HG03565 (cell line): ENCODE measurements around the gene CTAGE1.

Experiments used
- ATAC-seq: cut with Tn5 transposase; IDR thresholded peaks from one replicate; pipeline ENCODE4 v1.9.1; 2021; ENCODE audit warnings: mild to moderate bottlenecking, moderate library complexity; ENCODE audit not compliant: unreplicated experiment

CTAGE1 gene

DNA sequence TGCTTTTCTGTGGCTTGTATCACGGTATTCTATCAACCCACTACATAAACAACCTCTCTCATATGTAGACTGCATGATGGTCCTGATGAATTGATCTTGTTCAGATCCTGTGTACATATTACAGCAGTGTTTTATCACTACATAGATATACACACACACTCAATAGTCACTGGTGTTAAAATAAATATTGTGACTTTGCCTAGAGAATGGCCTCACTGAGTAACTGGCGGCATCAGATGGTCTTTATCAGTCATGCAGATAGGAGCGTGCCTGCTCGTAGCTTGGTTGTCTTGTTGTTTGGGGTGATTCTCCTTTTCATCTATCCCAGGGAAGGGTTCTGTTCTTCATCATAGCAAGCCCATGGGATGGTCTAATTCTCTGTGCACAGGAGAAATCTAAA, 18.4 kb upstream of the CTAGE1 start:
- no peak for ATAC-seq

DNA sequence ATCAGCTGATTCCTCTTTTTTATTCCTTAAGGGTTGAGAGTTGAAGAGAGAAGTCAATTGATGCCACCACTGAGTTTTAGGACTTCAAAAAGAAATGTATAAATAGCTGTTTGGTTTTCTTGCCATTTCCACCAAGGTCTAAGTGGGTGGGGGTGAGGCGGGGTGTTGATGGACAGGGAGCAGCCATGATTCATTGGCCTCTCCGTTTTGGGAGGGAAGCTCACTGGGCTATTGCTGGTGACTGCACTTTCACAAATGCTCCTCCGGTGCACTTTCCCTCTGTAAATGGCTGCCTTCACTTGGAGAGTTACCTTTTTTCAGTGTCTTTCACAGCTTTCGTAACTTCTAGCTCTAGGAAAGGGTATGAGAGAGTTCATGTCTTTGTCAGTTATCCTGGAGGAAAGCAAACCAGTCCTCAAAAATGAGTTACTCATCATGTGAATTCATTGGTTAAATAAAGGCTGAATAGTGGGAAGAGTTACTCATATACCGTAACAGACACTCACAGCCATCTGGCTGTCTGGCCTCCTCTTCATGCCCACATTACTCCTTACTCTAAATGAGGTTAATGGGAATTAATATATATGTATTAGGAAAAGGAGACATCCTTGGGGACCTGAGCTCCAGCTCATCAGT, 17.4 kb upstream of the CTAGE1 start:
- no peak for ATAC-seq

DNA sequence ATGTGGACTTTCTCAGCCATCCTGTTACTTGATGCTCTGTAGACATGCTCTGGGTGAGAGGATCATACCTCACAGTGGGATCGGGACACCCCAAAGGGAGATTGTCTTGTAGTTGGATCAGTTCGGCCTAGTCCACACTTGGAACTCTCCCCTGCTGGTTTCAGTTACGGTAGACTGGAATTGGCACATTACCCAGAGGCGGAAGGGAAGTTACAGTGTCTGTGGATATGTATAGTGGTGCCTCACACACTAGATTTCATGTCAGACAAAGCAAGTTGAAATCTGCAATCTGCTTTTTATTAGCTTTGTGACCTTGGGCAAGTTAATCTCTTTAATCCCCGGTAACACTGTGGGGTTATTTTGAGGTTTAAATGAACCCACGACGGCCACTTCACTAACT, 16.2 kb upstream of the CTAGE1 start:
- ATAC-seq = no peak

DNA sequence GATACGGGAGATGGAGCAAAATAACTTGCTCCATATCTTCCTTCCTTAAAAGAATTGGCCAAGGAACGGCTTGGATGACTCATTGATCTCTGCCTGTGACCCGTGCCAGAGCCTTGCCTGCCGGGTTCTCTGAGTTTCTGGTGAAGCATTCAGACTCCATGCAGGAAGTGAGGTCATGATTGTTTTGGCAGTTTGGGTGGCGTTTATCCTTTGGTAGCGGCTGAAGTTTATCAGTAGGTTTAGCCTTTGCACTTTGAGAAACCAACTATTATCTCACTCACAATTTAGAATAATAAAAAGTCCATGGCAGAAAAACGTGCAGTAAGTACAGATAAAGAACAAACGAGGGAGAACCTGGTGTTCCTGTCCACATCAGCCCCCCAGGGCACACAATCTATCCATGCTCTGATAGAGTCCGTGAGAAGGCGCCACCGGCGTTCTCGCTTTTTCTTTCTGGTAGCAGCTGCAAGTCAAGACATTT, 15.0 kb upstream of the CTAGE1 start:
- no peak for ATAC-seq

DNA sequence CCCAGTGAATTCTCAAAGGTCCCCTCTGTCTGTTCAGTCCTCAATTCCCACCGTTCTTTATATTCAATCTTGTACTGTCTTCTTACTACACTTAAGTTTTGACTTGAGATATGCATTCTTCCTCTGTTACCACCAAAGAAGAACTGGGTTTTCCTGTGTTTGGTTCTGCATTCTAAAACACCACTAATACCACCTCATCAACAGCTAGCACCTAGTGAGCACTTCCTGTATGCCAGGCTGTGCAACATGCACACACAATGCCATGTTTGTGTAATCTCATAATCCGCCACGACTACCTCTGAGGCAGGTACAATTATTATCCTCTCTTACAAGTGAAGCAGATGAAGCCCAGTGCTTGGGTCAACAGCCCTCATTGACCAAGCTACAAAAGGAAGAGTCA, 11.8 kb upstream of the CTAGE1 start:
- no peak for ATAC-seq

DNA sequence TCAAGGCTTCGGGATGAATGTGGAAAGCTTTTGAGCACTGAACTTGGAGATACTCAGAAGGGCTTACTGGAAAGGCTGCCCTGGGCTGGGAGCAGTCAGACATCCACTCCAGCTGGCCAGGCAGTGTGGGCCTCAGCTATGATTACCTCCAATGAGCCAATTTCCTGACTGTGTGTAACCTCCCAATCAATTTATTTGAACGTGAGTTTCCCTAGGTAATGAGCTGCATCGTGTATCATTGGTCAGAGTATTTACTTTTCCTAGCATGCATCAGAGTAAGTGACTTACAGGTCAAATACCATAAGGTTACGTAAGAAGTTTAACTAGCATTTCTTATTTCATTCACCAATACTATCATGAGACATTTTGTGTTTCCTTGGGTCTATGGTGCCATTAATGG, 11.0 kb upstream of the CTAGE1 start:
- no peak for ATAC-seq

DNA sequence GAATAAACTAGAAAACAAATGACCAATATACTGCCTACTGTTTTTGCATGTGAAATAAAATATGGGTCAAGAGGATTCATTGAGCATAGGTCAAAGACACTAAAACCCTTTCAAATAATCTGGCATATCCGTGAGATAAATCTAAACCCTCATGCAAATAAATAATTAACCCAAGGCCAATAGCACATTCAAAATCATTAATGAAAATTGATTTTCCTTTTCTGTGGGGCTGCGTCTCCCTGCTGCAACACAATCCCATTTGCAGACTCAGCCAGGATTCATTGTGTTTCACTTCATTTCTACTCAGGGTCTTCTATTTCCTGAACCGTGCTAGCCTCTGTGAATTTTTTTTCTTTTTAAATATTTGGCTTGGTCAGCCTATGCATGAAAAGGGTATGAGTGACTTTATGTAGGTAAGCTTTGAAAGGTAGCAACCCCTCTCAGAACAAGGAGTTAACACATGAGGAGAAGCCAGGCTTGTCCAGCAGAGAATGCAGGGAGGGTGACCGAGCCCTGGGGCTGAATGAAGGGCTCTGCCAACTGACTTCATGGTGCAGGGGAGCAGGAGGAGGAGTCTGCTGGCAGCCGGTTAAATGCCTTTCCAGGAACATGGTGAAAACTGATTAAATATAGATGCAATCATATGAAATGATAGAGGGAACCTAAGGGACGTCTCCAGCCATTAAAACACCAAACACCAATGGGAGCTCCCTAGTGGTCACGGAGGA, 10.3 kb upstream of the CTAGE1 start:
- ATAC-seq = no peak

DNA sequence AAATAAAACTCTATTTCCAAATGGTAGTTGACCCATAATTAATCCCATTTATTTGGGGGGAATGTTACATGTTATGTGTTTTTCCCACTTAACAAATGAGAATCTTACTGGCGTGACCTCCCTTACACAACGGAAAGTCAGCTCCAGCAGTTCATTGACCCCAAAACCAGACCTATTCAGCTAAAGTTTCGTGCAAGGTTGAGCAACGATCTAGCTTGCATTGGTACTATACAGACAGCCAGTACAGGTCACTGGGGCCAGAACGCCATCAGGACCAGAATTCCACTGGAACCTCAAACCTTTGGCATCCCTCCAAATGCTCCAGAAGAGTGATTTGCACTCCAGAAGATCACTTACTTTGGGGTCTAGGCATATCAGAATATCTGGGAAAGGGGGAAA, 6.8 kb upstream of the CTAGE1 start:
- ATAC-seq = no peak

DNA sequence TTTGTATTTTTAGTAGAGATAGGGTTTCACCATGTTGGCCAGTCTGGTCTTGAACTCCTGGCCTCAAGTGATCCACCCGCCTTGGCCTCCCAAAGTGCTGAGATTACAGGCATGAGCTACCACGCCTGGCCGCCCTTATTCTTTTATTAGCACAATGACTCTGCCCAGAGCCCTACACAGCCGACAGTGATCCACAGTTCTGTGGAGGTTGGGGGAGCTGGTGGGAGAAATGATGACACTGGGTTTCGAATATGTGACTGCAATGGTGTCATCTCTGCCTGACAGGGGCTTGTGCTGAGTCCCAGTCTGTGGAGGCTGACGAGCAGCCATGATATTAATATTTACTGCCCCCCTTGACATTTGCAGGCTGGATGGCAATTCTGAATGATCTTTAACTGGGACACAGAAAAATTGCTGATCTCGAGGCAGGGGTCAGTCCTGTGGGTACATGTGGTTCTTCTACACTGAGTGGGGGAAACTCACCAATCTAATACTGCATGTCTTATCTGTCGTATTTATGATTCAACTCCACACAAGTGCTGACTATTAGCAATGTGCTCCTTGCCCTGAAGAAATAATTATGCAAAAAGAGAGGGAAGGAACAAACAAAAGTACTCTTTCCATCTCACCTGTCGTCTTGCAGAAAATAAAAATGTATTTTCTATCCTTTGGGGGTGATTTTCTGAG, 6.3 kb upstream of the CTAGE1 start:
- no peak for ATAC-seq

DNA sequence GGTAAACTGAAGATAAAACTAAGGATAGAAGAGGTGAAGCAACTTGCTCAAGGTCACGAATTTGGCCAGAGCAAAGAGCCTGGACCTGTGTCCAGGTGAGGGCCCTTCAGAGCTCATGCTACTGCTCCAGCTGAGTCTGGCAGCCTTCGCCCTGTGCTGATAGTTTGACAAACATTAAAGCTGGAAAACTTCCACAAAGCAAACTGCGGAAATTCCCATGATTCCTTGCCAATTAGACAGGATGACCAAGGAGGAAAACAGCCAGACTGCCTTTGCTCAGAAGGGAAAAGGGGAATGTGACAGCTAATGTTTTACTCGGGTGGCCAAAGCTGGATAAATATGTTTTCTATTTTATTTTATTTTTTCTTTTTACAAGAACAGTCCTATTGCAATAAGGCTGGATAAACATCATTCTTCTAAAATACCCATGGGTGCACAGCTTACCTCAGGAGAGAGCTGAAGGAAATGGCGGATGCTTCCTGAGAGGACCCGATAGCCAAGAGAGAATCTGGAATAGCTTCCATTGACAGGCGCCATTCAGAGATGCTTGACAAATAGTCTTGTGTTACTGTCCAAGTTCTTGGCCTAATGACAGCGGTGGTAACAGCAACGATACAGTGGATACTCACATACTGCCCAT, 5.3 kb upstream of the CTAGE1 start:
- no peak for ATAC-seq

DNA sequence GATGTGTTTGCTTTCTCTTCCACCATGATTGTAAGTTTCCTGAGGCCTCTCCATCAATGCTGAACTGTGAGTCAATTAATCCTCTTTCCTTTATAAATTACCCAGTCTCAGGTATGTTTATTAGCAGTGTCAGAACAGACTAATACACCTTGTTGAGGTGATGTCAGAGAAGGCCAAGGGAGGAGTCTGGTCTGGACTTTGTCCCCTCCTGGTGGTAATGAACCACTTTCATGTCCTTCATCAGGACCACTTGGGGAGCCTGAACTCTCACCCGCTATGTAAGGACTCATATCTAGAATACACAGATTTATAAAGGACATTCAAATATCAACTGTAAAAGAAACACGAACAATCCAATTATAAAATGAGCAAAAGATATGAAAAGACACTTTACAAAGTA, 2.9 kb upstream of the CTAGE1 start:
- no peak for ATAC-seq

DNA sequence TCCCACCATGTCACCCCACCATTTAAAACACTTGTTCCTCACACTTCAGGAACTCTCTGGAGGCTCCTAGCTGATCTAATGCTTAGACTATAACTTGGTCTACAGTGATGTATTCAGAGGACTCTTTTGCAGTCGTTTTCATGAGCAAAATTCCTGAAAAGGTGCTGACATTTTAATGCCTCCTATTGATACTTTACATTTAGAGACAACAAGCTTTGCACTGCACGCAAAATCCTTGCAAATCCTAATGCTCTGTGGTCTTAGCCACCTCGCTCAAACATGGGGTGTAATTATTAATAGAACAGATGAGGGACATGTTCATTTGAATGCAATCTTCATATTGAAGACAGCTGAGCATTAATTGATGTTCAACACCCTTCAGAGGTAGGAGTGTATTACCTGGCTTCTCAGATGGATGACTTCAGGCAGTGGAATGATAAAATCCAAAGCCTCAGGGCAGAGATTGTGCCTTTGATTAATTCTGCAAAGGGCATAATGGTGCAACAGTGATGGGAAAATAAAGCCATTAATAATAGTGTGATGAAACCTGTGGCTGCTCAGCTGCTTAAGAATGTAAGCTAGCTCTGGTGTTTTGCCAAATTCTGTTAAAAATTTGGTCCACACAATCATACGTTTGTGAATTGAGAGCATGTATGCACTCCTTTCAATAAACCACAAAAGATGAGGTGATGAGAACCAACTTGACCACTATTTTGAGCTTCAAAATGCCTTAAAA, 5.4 kb downstream of the CTAGE1 start:
- no peak for ATAC-seq

DNA sequence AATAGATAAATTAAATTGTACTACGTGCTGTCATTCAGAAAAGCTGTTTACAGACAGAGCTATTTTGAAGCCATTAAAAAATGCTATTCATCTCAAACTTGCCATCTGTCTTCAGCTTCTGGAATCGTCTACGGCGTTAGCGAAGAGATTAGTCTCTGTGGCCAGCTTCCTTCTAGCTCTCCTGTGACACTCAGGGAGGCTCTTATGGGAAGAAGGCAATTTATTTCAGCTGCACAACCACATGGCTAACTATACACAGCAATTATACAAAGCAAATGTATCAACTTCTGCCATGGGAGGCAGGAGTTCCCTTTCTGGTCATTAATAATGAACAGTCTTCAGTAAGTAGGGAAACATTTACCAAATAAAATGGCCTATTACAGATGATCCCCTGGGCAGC, 6.3 kb downstream of the CTAGE1 start:
- ATAC-seq = no peak

DNA sequence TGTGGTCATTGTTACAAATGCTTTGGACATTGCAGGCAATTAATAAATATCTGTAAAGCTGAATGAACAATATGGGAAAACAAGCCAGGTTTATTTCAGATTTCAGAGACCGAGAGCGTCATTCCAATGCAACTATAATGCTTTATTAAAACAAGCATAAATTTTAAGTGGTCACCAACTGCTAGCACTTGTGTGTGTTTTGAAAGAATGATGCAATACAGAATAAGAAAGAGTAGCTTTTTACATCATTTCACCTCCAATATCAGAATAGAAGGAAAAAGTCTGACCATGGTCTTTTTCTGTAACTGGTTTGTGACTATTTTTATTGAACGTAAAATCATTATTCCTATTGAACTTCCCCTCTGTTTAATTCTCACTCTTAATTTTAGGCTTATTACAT, 7.6 kb downstream of the CTAGE1 start:
- ATAC-seq = no peak

DNA sequence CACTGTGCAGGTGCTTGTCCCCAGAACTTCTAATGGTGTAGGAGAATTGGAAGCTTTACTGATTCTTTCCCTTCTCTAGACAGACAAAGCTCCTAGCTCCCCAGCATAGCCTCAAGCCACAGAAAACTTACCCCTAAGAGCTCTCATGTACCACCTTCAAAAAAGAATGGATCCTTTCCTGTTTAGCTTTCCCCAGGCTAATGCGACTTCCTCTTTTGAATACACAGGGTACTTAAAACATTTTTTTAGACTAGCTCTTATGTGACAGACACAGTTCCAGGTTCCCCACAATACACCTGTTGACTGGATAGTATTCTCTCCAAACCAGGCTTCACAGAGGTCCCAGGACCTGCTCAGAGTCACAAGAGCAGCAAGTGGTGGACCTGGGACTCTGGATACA, 8.3 kb downstream of the CTAGE1 start:
- no peak for ATAC-seq

DNA sequence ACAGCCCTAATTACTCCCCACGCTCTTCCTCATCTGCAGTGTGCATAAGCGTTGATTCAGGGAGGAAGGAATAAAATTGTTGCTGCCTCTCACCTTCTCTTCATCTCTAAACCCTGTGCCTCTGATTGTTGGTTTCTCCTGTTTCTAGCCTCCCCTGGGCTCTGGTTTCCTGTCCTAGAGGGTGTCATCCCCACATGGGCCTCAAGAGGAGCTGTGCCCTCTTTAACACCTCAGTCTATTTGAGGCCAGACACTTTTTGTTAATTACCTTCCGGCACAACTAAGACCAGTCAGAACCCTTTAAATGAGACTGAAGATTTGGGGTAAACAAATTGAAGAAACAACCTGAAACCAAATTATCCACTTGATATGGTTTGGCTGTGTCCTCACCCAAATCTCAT, 9.7 kb downstream of the CTAGE1 start:
- no peak for ATAC-seq

DNA sequence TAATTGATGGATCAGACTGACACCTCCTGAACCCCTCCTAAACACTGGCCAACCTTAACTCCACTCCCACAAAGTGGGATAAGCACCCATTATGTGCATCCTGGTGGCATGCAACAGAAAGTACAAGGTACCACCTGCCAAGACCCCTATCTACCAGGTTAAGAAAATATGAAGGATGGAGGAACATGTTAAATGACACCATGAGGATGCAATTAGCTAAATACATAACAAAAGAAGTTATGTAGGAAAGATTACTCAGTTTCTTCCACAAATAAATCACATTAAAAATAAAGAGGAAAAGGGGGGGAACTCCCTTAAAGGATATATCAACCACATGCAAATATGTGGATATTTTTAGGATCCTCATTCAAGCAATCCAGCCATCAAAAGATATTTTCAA, 12.6 kb downstream of the CTAGE1 start:
- ATAC-seq = no peak

DNA sequence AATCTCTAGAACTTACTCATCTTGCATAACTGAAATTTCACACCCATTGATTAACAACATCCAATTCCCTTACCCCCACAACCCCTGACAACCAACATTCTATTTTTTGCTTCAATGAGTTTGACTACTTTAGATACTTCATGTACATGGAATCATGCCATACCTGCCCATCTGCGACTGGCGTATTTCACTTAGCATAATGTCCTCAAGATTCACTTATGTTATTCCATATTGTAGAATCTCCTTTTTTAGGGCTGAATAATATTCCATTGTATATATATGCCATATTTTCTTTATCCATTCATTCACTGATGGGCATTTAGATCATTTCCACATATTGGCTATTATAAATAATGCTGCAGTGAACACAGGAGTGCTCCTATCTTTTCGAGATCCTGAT, 13.8 kb downstream of the CTAGE1 start:
- ATAC-seq = no peak

DNA sequence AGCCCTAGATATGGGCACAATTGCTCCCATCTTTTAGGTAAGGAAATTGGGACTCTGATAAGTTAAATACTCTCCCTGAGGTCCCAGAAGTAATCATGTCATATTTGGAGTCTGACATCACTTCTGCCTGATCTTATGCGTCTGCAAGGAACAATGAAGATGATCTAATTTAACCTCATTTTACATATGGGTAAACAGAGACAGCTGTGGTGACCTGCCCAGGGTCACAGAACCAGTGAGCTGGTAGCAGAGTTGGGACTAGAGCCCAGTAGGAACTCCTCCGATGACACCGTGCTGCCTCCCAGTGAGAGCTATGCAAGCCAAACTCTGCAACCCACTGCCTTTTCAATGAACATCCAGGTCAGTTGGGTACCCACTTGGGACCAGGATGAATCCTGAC, 17.8 kb downstream of the CTAGE1 start:
- no peak for ATAC-seq

DNA sequence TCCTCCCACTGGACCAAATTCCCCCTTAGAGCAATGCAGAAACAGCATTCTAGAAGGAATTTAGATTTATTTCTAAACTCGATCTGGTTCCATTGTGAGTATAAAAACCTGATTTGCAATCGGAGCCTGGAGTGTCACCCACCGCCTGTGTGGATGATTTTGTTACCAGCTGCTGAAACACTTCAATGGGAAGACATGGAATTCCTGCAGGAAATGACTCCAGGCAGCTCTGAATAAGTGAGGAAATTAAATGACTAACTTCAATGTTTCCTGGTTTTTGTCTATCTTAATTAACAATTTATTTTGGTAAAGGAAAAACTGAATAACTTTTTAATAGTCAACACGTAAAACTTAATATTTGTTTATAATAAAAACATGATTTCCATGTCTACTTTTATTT, 19.3 kb downstream of the CTAGE1 start:
- no peak for ATAC-seq

DNA sequence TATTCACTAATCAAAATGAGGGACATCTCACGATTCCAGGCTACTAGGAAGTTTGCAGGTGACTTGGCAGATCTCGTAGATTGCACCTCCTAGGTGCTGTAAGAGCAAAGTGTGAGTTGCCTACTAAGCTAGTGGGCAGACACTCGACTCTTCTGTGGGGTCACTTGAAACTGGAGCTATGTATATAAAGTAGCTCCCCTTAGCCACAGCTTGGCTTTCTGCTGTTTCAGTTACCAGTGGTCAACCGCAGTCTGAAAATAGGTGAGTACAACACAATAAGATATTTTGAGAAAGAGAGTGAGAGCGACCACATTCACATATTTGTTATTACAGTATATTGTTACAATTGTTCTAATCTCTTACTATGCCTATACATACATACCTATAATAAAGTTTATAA, 23.3 kb downstream of the CTAGE1 start:
- no peak for ATAC-seq
